Gastrocnemius medialis (tissue), 4 donors: ENCODE data around the gene RSAD1.

Experiments used
- CTCF ChIP-seq, 5 experiments: fragments of 450-650 bp in 3 of 5; fragments of 200-600 bp in 2 of 5; sonication (generic) in 2 of 5; IDR thresholded peaks in 4 of 5; conservative IDR thresholded peaks in 1 of 5; 1 replicate in 4 of 5; 2 replicates in 1 of 5; pipeline ENCODE4 v1.5.1; 2016 to 2019; ENCODE audit warnings: antibody characterized with exemption in 5 of 5, mild to moderate bottlenecking in 3 of 5, moderate library complexity in 3 of 5
- POLR2A ChIP-seq, 2 donors: fragments of 450-650 bp; IDR thresholded peaks; one replicate each; pipeline ENCODE4 v1.6.1; 2017; ENCODE audit warnings: antibody characterized with exemption in 2 of 2, mild to moderate bottlenecking in 2 of 2, moderate library complexity in 2 of 2

GRCh38 chr17:50513495-50513894, 34.8 kb downstream of the RSAD1 start:
- TF ChIP-seq CTCF (IDR thresholded peaks at IDR 0.05 in 4 of 5, conservative IDR thresholded peaks at IDR 0.05 in 1 of 5) (no peak), POLR2A (IDR thresholded peaks at IDR 0.05) (no peak)
